Fibroblast of pulmonary artery (primary cell): ENCODE results near the gene PPP4R2.

ENCODE experiments used
- DNase-seq: peaks from one replicate; pipeline ENCODE4 v3.0.0-alpha.2; 2010; ENCODE audit warnings: low read depth
- H3K4me3 ChIP-seq: replicated peaks from 2 replicates; pipeline ENCODE4 v1.5.1; 2011; ENCODE audit warnings: low read depth, mild to moderate bottlenecking, control low read depth, low read length, moderate library complexity
- CTCF ChIP-seq: IDR thresholded peaks from 2 replicates; pipeline ENCODE4 v1.5.1; 2011; ENCODE audit warnings: mild to moderate bottlenecking, control low read depth, low read length, inconsistent platforms; ENCODE audit errors: missing control alignments

PPP4R2 gene

GRCh38 chr3:73046195-73046594 is 49.6 kb downstream of the PPP4R2 start:
- no peak overlapping the region for H3K4me3 ChIP-seq
- TF ChIP-seq CTCF, result no peak
- no peak for DNase-seq

- no peak for TF ChIP-seq CTCF
- H3K4me3 ChIP-seq, result no peak overlapping the region
- DNase-seq, result no peak
Observed at GRCh38 chr3:73049319-73049718, 52.7 kb downstream of the PPP4R2 start.

GRCh38 chr3:73052857-73053256 is 56.2 kb downstream of the PPP4R2 start:
- no peak for DNase-seq
- TF ChIP-seq CTCF, result no peak
- H3K4me3 ChIP-seq, result no peak overlapping the region

GRCh38 chr3:73055583-73055982 is 59.0 kb downstream of the PPP4R2 start:
- no peak for DNase-seq
- H3K4me3 ChIP-seq, result no peak overlapping the region
- no peak for TF ChIP-seq CTCF

GRCh38 chr3:73056014-73056844 is 59.6 kb downstream of the PPP4R2 start:
- TF ChIP-seq CTCF, result peak; percentile 44
- H3K4me3 ChIP-seq, result no peak overlapping the region
- DNase-seq, result peak; percentile 79

- TF ChIP-seq CTCF, result no peak
- DNase-seq, result no peak
- H3K4me3 ChIP-seq, result no peak overlapping the region
Observed at GRCh38 chr3:73056845-73057150, 60.2 kb downstream of the PPP4R2 start.

GRCh38 chr3:73060302-73060723 is 63.7 kb downstream of the PPP4R2 start:
- H3K4me3 ChIP-seq, result no peak overlapping the region
- no peak for DNase-seq
- no peak for TF ChIP-seq CTCF
